ENCODE data around the gene NME1. TPM values are rescaled to one million over a fixed set of nuclear protein-coding genes. Genes with fewer than 3 reads are reported as not detected.

Gene NME1
- total RNA-seq, 1 experiment from 2014 or later: 345 TPM

- POLR2A ChIA-PET: interaction anchor here (0.6 to 1.6 kb wide), 4 partner anchors 12 to 554 kb away, joined by 3 to 5 read pairs (median 4); no protein-coding TSS in a partner anchor
- CTCF ChIA-PET: interaction anchor here (0.6 kb wide), 1 partner anchor 61 kb away, joined by 3 read pairs; no protein-coding TSS in a partner anchor
- Histone ChIP-seq H3K27me3 (ENCODE audit: control insufficient read depth, insufficient read depth, low read length) (no peaks in the 10 kb centered on the region), H3K9me3 (ENCODE audit: control insufficient read depth, insufficient read depth, low read depth, low read length) (no peaks in the 10 kb centered on the region), H3K27ac (ENCODE audit: low read length) (peak overlapping the region; percentile 89), H3K4me3 (ENCODE audit: low read depth in 2 of 2, low read length in 2 of 2) (peak overlapping the region; percentile 71 to 93), H3K4me1 (ENCODE audit: control insufficient read depth, insufficient read depth, low read length) (peaks cover 11% of the 10 kb centered on the region), H3K36me3 (ENCODE audit: control insufficient read depth, insufficient read depth, low read length) (peaks cover 24% of the 10 kb centered on the region)
- TF ChIP-seq REST (IDR thresholded peaks at IDR 0.05; ENCODE audit: insufficient read depth in 1 of 2, low read depth in 2 of 2, low read length in 1 of 2): no peak
- TF ChIP-seq POLR2AphosphoS5 (IDR thresholded peaks at IDR 0.05; ENCODE audit: low read depth, low read length): no peak
- 0 out of 2 replicates have a peak, but pooled peaks have one; percentile 25 for TF ChIP-seq SIN3A (IDR thresholded peaks at IDR 0.05; ENCODE audit: borderline replicate concordance, insufficient read depth, low read depth, low read length)
- TF ChIP-seq TCF7L2 (IDR thresholded peaks at IDR 0.05; ENCODE audit: low read depth, low read length): no peak
- no peak for TF ChIP-seq CTCF (IDR thresholded peaks at IDR 0.05)
- in situ Hi-C loops (cut with HindIII; ENCODE audit: low pct_unique_long_range_greater_than_20kb, low sequenced_read_pairs): no loop called here
- no peak for DNase-seq (ENCODE audit: low read depth, low spot score)
- intact Hi-C loops (cut with micrococcal nuclease; ENCODE audit: unreplicated experiment): no loop called here
- BruUV-seq (replicated peaks): no TSS peak
- ATAC-seq: peak; percentile 56
Observed at GRCh38 chr17:51164911-51165679, 11.7 kb downstream of the NME1 start.

- H3K9me3 ChIP-seq (ENCODE audit: control insufficient read depth, insufficient read depth, low read depth, low read length): no peaks in the 10 kb centered on the region
- H3K4me3 ChIP-seq (ENCODE audit: low read depth in 2 of 2, low read length in 2 of 2): peak overlapping the region; percentile 71 to 93
- ATAC-seq: peak; percentile 63
- ChIA-PET POLR2A (interaction anchor here (1.6 kb wide), 1 partner anchor 26 kb away, joined by 3 read pairs; no protein-coding TSS in a partner anchor), CTCF (interaction anchor here (0.6 kb wide), 2 partner anchors 61 to 97 kb away, joined by 3 read pairs; no protein-coding TSS in a partner anchor)
- peaks cover 21% of the 10 kb centered on the region for H3K36me3 ChIP-seq (ENCODE audit: control insufficient read depth, insufficient read depth, low read length)
- no TSS peak for BruUV-seq (replicated peaks)
- DNase-seq (ENCODE audit: low read depth, low spot score): no peak
- no peaks in the 10 kb centered on the region for H3K27me3 ChIP-seq (ENCODE audit: control insufficient read depth, insufficient read depth, low read length)
- intact Hi-C loops (cut with micrococcal nuclease; ENCODE audit: unreplicated experiment): no loop called here
- TF ChIP-seq POLR2AphosphoS5 (IDR thresholded peaks at IDR 0.05; ENCODE audit: low read depth, low read length) (no peak; the same call in 1 of the 2 replicates), TCF7L2 (IDR thresholded peaks at IDR 0.05; ENCODE audit: low read depth, low read length) (no peak), SIN3A (IDR thresholded peaks at IDR 0.05; ENCODE audit: borderline replicate concordance, insufficient read depth, low read depth, low read length) (0 out of 2 replicates have a peak, but pooled peaks have one; percentile 48), CTCF (IDR thresholded peaks at IDR 0.05) (no peak), REST (IDR thresholded peaks at IDR 0.05; ENCODE audit: insufficient read depth in 1 of 2, low read depth in 2 of 2, low read length in 1 of 2) (no peak)
- H3K27ac ChIP-seq (ENCODE audit: low read length): peak overlapping the region; percentile 89
- in situ Hi-C loops (cut with HindIII; ENCODE audit: low pct_unique_long_range_greater_than_20kb, low sequenced_read_pairs): no loop called here
- H3K4me1 ChIP-seq (ENCODE audit: control insufficient read depth, insufficient read depth, low read length): peaks cover 11% of the 10 kb centered on the region
Observed at GRCh38 chr17:51165680-51166197, 12.4 kb downstream of the NME1 start.

Data from Panc1 (cell line).